ENCODE data around the gene CCNA2.

DNA sequence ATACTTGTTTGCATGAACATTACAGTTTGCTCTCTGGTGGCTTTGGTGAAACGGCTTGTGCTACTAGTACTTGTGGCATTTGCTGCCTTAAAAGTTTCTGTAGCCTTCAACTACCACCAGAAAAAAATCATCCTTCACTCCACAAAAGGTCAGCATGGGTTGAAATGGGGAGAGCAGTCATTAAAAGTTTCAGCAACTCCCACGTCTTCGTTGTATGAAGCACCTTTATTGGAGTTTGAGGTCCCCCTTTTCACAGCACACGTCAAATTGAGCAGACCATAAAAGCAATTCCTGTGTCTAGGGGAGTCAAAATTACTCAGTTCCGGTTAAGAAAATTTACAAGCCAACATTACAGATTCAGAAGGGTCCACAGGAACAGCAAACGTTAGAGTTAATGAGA, 23.0 kb upstream of the CCNA2 start:
- TF ChIP-seq, protein P1, sequence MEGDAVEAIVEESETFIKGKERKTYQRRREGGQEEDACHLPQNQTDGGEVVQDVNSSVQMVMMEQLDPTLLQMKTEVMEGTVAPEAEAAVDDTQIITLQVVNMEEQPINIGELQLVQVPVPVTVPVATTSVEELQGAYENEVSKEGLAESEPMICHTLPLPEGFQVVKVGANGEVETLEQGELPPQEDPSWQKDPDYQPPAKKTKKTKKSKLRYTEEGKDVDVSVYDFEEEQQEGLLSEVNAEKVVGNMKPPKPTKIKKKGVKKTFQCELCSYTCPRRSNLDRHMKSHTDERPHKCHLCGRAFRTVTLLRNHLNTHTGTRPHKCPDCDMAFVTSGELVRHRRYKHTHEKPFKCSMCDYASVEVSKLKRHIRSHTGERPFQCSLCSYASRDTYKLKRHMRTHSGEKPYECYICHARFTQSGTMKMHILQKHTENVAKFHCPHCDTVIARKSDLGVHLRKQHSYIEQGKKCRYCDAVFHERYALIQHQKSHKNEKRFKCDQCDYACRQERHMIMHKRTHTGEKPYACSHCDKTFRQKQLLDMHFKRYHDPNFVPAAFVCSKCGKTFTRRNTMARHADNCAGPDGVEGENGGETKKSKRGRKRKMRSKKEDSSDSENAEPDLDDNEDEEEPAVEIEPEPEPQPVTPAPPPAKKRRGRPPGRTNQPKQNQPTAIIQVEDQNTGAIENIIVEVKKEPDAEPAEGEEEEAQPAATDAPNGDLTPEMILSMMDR (IDR thresholded peaks at IDR 0.05), result no peak
- TF ChIP-seq POLR2A (IDR thresholded peaks at IDR 0.05), result no peak

Data from prostate gland (tissue), 2 donors.